ENCODE measurements around the gene GAB1. TPM values are rescaled to one million over a fixed set of nuclear protein-coding genes. Genes with fewer than 3 reads are reported as not detected.

The GAB1 gene
- total RNA-seq, 1 donor from 2014 or later = 33.2 TPM

DNA sequence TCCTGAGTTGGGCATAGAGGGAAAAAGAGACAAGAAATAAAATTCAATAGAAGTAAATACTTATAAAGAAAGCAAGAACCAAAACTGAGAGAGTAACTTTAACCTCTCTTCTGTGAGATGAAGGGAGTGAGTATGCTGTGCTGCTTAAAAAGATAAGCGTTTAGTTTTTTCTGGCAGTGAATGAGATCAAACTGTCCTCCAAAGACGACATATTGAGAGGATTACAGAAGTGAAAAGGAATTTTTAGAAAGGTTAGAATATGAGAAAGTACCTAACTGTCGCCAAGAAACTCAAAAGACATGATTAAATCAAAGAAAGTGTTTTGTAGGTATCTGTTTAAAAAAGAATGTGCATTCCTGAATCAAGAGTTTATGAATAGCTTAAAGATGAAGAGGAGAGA lies 16.0 kb downstream of the GAB1 start:
- no peaks in the 10 kb centered on the region for H3K9me3 Mint-ChIP-seq (ENCODE audit: low read depth)
- no peaks in the 10 kb centered on the region for H3K27me3 Mint-ChIP-seq (ENCODE audit: low read depth)
- no peak overlapping the region for H3K4me3 Mint-ChIP-seq (ENCODE audit: unreplicated experiment)
- peak overlapping the region; percentile 53 for H3K27ac Mint-ChIP-seq (ENCODE audit: unreplicated experiment)
- no peaks in the 10 kb centered on the region for H3K36me3 Mint-ChIP-seq (ENCODE audit: low read depth)
- H3K4me1 Mint-ChIP-seq (ENCODE audit: low read depth) = peaks cover 60% of the 10 kb centered on the region
- TF ChIP-seq, protein P1, sequence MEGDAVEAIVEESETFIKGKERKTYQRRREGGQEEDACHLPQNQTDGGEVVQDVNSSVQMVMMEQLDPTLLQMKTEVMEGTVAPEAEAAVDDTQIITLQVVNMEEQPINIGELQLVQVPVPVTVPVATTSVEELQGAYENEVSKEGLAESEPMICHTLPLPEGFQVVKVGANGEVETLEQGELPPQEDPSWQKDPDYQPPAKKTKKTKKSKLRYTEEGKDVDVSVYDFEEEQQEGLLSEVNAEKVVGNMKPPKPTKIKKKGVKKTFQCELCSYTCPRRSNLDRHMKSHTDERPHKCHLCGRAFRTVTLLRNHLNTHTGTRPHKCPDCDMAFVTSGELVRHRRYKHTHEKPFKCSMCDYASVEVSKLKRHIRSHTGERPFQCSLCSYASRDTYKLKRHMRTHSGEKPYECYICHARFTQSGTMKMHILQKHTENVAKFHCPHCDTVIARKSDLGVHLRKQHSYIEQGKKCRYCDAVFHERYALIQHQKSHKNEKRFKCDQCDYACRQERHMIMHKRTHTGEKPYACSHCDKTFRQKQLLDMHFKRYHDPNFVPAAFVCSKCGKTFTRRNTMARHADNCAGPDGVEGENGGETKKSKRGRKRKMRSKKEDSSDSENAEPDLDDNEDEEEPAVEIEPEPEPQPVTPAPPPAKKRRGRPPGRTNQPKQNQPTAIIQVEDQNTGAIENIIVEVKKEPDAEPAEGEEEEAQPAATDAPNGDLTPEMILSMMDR (IDR thresholded peaks at IDR 0.05) = no peak
- no peak for DNase-seq (ENCODE audit: low spot score)

DNA sequence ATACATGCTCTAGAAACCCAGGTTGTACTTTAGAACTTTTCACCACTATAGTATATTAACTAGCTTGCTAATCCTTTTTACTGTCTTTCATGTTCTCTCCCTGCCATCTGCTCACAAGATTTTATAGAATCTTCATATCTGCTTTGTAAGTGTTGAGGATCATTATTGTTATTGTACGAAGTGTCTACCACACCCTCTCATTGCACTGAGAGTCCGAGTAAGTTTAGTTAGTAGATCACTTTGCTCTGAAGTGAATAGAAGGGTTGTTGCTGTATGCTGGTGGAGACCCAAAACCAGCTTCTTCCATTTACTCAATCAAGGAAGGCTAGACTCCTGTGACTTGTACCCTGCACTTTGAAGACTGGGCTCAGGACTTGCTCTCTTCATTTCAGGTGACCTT lies 17.1 kb downstream of the GAB1 start:
- no peak overlapping the region for H3K4me3 Mint-ChIP-seq (ENCODE audit: unreplicated experiment)
- H3K27me3 Mint-ChIP-seq (ENCODE audit: low read depth) = no peaks in the 10 kb centered on the region
- H3K36me3 Mint-ChIP-seq (ENCODE audit: low read depth) = no peaks in the 10 kb centered on the region
- TF ChIP-seq, protein P1 (IDR thresholded peaks at IDR 0.05) = no peak
- no peaks in the 10 kb centered on the region for H3K9me3 Mint-ChIP-seq (ENCODE audit: low read depth)
- DNase-seq (ENCODE audit: low spot score) = no peak
- H3K27ac Mint-ChIP-seq (ENCODE audit: unreplicated experiment) = no peak overlapping the region
- H3K4me1 Mint-ChIP-seq (ENCODE audit: low read depth) = peaks cover 65% of the 10 kb centered on the region

DNA sequence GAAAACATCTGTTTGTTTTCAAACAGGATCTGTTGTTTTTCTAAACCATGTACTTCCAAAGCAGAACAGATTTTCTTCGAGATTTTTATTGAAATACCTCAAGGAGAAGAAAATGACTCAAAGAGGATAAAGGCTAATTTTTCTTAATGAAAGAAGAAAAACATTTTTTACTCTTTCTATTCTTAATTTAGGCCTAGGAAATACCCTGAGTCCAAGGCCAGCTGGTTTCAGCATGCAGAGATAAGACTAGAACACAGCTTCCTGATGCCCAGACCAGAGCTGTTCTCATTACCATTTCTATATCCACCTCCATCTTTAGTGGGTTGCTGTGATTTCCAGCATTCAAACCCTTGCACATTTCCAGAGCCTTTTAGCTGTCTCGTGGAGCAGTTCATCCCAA lies 18.3 kb downstream of the GAB1 start:
- Mint-ChIP-seq H3K9me3 (ENCODE audit: low read depth) (no peaks in the 10 kb centered on the region), H3K4me3 (ENCODE audit: unreplicated experiment) (no peak overlapping the region), H3K4me1 (ENCODE audit: low read depth) (peaks cover 77% of the 10 kb centered on the region), H3K27me3 (ENCODE audit: low read depth) (no peaks in the 10 kb centered on the region), H3K36me3 (ENCODE audit: low read depth) (no peaks in the 10 kb centered on the region), H3K27ac (ENCODE audit: unreplicated experiment) (peak overlapping the region; percentile 92)
- TF ChIP-seq, protein P1 (IDR thresholded peaks at IDR 0.05) = no peak
- no peak for DNase-seq (ENCODE audit: low spot score)

DNA sequence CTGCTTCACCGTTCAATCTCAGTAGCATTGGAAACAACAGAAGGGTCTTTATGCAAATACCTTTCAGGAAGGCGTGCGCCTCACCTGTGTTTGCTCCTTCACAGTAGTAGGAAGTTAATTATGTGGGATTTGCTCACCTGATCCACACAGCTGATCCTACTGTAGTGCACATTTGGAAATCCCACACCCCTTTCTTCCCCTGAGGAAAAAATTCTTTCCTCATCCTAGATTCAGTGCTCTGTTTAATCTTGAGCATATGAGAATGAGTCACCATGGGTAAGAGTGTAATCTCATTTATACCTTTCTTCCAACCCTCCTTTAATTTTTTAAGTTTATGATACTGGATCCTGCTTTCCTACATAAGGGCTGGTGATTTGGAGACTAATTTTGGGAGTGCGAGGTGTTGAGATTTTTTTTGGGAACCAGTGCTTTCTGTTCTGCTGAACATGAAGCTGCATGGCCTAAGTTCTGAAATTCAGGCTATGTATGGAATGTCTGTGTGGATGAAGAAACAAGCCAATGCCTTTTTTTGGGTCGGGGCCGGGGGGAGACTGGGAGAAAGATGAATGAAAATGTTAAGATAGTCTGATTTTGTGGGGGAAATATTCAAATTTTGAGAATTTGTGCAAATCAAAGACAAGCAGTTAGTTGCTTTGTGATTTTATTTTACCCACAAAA lies 19.0 kb downstream of the GAB1 start:
- H3K4me3 Mint-ChIP-seq (ENCODE audit: unreplicated experiment) = peak overlapping the region; percentile 40
- DNase-seq (ENCODE audit: low spot score) = no peak
- TF ChIP-seq, protein P1 (IDR thresholded peaks at IDR 0.05) = no peak
- no peaks in the 10 kb centered on the region for H3K27me3 Mint-ChIP-seq (ENCODE audit: low read depth)
- no peaks in the 10 kb centered on the region for H3K9me3 Mint-ChIP-seq (ENCODE audit: low read depth)
- H3K4me1 Mint-ChIP-seq (ENCODE audit: low read depth) = peaks cover 84% of the 10 kb centered on the region
- H3K36me3 Mint-ChIP-seq (ENCODE audit: low read depth) = no peaks in the 10 kb centered on the region
- H3K27ac Mint-ChIP-seq (ENCODE audit: unreplicated experiment) = peak overlapping the region; percentile 92

DNA sequence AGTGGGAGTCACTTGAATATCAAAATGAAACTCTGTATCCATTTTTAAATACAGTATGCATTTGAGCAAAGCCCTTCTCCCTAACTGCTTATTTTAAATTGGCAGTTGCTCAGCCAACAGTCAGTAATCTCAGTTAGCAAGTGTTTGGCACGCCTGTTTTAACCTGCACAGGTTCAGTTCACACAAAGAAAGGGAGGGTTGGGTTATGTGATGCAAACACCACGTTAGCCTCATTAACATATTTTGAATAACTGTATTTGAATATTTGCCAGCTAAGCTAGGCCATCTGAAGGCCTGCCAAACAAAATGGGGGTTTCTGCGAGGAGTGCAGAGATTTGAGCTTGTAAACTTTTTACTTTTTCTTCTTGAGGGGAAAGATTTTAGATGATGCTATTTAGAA lies 19.8 kb downstream of the GAB1 start:
- TF ChIP-seq, protein P1 (IDR thresholded peaks at IDR 0.05) = no peak
- H3K4me3 Mint-ChIP-seq (ENCODE audit: unreplicated experiment) = no peak overlapping the region
- peak overlapping the region; percentile 92 for H3K27ac Mint-ChIP-seq (ENCODE audit: unreplicated experiment)
- no peak for DNase-seq (ENCODE audit: low spot score)
- H3K9me3 Mint-ChIP-seq (ENCODE audit: low read depth) = no peaks in the 10 kb centered on the region
- peaks cover 90% of the 10 kb centered on the region for H3K4me1 Mint-ChIP-seq (ENCODE audit: low read depth)
- H3K27me3 Mint-ChIP-seq (ENCODE audit: low read depth) = no peaks in the 10 kb centered on the region
- H3K36me3 Mint-ChIP-seq (ENCODE audit: low read depth) = no peaks in the 10 kb centered on the region
